B cell (primary cell): ENCODE data around the gene CDYL2. TPM values are rescaled to one million over a fixed set of nuclear protein-coding genes. Genes with fewer than 3 reads are reported as not detected.

Experiments
- ATAC-seq: fragments of 200-7000 bp; cut with Tn5 transposase; one replicate; pipeline ENCODE4 v1.10.0; 2021; ENCODE audit warnings: low read depth, mild to moderate bottlenecking, moderate number of reproducible peaks, moderate library complexity
- CTCF ChIA-PET: fragments of 350-600 bp; sonication (Branson Sonifier 250); formaldehyde crosslinking; loops from one replicate; lab custom pipeline; 2021; ENCODE audit warnings: antibody characterized with exemption, inconsistent platforms; lab: Charles Lee
- POLR2A ChIA-PET: fragments of 350-600 bp; sonication (Branson Sonifier 250); formaldehyde crosslinking; loops from one replicate; lab custom pipeline; 2021; ENCODE audit warnings: antibody characterized with exemption; lab: Charles Lee
- DNase-seq: peaks from one replicate; pipeline ENCODE4 v3.0.0; 2013
- H2AFZ ChIP-seq: 2 replicates; pipeline ENCODE4 v1.6.1; 2012; ENCODE audit warnings: mild to moderate bottlenecking, low read depth, low read length; ENCODE audit not compliant: insufficient read depth, poor library complexity, severe bottlenecking
- H3K27ac ChIP-seq, 2 donors: 1 replicate in 1 of 2; 2 replicates in 1 of 2; pipeline ENCODE4 v1.5.1; 2012 to 2013; ENCODE audit warnings: low read length in 2 of 2, mild to moderate bottlenecking in 2 of 2, moderate library complexity in 1 of 2
- H3K27me3 ChIP-seq, 4 experiments: fragments of 200-600 bp in 1 of 4; sonication (generic) in 1 of 4; replicated peaks in 1 of 4; 1 replicate in 2 of 4; 2 replicates in 2 of 4; pipeline versions ENCODE4 v1.6.1 to v1.7.0; 2013 to 2016; ENCODE audit warnings: low read length in 3 of 4, mild to moderate bottlenecking in 2 of 4, mixed read lengths in 1 of 4, moderate library complexity in 1 of 4; ENCODE audit not compliant: insufficient read depth in 4 of 4, control insufficient read depth in 3 of 4; ENCODE audit errors: control extremely low read depth in 1 of 4
- H3K36me3 ChIP-seq, 2 experiments: replicated peaks in 1 of 2; 1 replicate in 1 of 2; 2 replicates in 1 of 2; pipeline versions ENCODE4 v1.6.1 to v1.7.1; 2013; ENCODE audit warnings: low read length in 1 of 2; ENCODE audit not compliant: insufficient read depth in 2 of 2, control insufficient read depth in 1 of 2; ENCODE audit errors: control extremely low read depth in 1 of 2, extremely low read depth in 1 of 2
- H3K4me1 ChIP-seq, 2 donors: fragments of 200-600 bp in 1 of 2; sonication (generic) in 1 of 2; 1 replicate in 1 of 2; 2 replicates in 1 of 2; pipeline versions ENCODE4 v1.5.1 to v1.6.1; 2013 to 2017; ENCODE audit warnings: low read length in 2 of 2; ENCODE audit not compliant: control insufficient read depth in 2 of 2, insufficient read depth in 2 of 2
- H3K4me2 ChIP-seq: replicated peaks from 2 replicates; pipeline ENCODE3; 2012; ENCODE audit warnings: mild to moderate bottlenecking, low read depth, low read length; ENCODE audit not compliant: poor library complexity, severe bottlenecking
- H3K4me3 ChIP-seq, 5 experiments: fragments of 200-600 bp in 1 of 5; sonication (generic) in 1 of 5; 1 replicate in 3 of 5; 2 replicates in 2 of 5; pipeline versions ENCODE4 v1.5.1 to v1.7.0; 2011 to 2016; ENCODE audit warnings: low read length in 4 of 5, mild to moderate bottlenecking in 4 of 5, low read depth in 2 of 5, control low read depth in 1 of 5, moderate library complexity in 1 of 5; ENCODE audit not compliant: insufficient read depth in 1 of 5; ENCODE audit errors: control extremely low read depth in 1 of 5, extremely low read depth in 1 of 5
- H3K79me2 ChIP-seq: fragments of 200-600 bp; sonication (generic); one replicate; pipeline ENCODE4 v1.6.0; 2016; ENCODE audit warnings: low read length; ENCODE audit not compliant: control insufficient read depth, insufficient read depth
- H3K9ac ChIP-seq: fragments of 200-600 bp; sonication (generic); 2 replicates; pipeline ENCODE4 v1.6.1; 2017; ENCODE audit warnings: mild to moderate bottlenecking, low read length, moderate library complexity
- H3K9me3 ChIP-seq, 3 donors: one replicate each; pipeline versions ENCODE4 v1.6.1 to v1.7.1; 2013; ENCODE audit warnings: low read length in 2 of 3; ENCODE audit not compliant: control insufficient read depth in 2 of 3, insufficient read depth in 1 of 3; ENCODE audit errors: control extremely low read depth in 1 of 3
- H4K20me1 ChIP-seq: 2 replicates; pipeline ENCODE4 v1.6.0; 2012; ENCODE audit warnings: mild to moderate bottlenecking, low read length; ENCODE audit not compliant: insufficient read depth, control insufficient read depth, poor library complexity, severe bottlenecking
- H3K27ac Mint-ChIP-seq: one replicate; pipeline ENCODE4 v1.8.0; 2021; ENCODE audit warnings: mixed read lengths
- H3K27me3 Mint-ChIP-seq: one replicate; pipeline ENCODE4 v1.8.0; 2021; ENCODE audit warnings: mixed read lengths
- H3K4me1 Mint-ChIP-seq: one replicate; pipeline ENCODE4 v1.8.0; 2021; ENCODE audit warnings: mixed read lengths
- H3K4me3 Mint-ChIP-seq: one replicate; pipeline ENCODE4 v1.8.0; 2021; ENCODE audit warnings: mixed read lengths
- H3K9me3 Mint-ChIP-seq: one replicate; pipeline ENCODE4 v1.8.0; 2022; ENCODE audit warnings: mixed read lengths; ENCODE audit not compliant: insufficient read depth
- CTCF ChIP-seq: fragments of 200-600 bp; IDR thresholded peaks from one replicate; pipeline ENCODE4 v1.8.0; 2022; ENCODE audit warnings: antibody characterized with exemption, mild to moderate bottlenecking
- EZH2 ChIP-seq: IDR thresholded peaks from 2 replicates; pipeline ENCODE4 v1.6.1; 2012; ENCODE audit warnings: borderline replicate concordance, low read depth, mild to moderate bottlenecking, moderate library complexity, low read length; ENCODE audit not compliant: insufficient read depth, poor library complexity, severe bottlenecking
- WGBS: methylation state at CpG from one replicate; pipeline ENCODE4 v1.1.5; 2013; ENCODE audit warnings: missing lambda C conversion rate; ENCODE audit not compliant: insufficient coverage; 5-methylcytosine and 5-hydroxymethylcytosine counted together
- intact Hi-C: fragments of 100-400 bp; cut with micrococcal nuclease; formaldehyde crosslinking; loops from one replicate; pipeline ENCODE4 v1.10.0; 2022
- polyA plus RNA-seq: library from polyadenylated mRNA; depleted of rRNA; stranded (reverse); fragments of >200 nt; gene quantifications from 2 replicates; pipeline ENCODE4 v1.2.3, GENCODE V29; 2012
- total RNA-seq, 2 donors: library from RNA; stranded (reverse); fragments of 120-200 nt in 1 of 2; gene quantifications; 1 replicate in 1 of 2; 2 replicates in 1 of 2; pipeline versions ENCODE4 v1.2.3 to v1.2.4, GENCODE V29; 2013 to 2022

The CDYL2 gene
- total and polyA plus RNA-seq, 2 donors (not counting 1 experiment from before 2014, with no cell fraction given): 0.66 to 6.6 TPM

- Histone ChIP-seq H3K36me3 (no peaks in the 10 kb centered on the region), H3K4me3 (no peak overlapping the region), H3K4me1 (no peaks in the 10 kb centered on the region), H2AFZ (no peak overlapping the region), H4K20me1 (no peaks in the 10 kb centered on the region), H3K27me3 (no peaks in the 10 kb centered on the region), H3K9me3 (peaks cover 0 to 11% (median 0%) of the 10 kb centered on the region in 3 donors), H3K79me2 (no peaks in the 10 kb centered on the region), H3K27ac (no peak overlapping the region), H3K9ac (no peak overlapping the region), H3K4me2 (no peak overlapping the region)
- Mint-ChIP-seq H3K9me3 (peaks cover 8% of the 10 kb centered on the region), H3K4me3 (no peak overlapping the region), H3K27ac (no peak overlapping the region), H3K27me3 (no peaks in the 10 kb centered on the region), H3K4me1 (no peaks in the 10 kb centered on the region)
- ChIA-PET POLR2A (no interaction called here), CTCF (no interaction called here)
- ATAC-seq: no peak
- no peak for DNase-seq
- no peak for TF ChIP-seq CTCF
- TF ChIP-seq EZH2: no peak
- 95% methylated on average over 3 of the region's 3 CpGs for WGBS
- intact Hi-C loops: no loop called here
Observed at GRCh38 chr16:80640316-80640715, 164.1 kb downstream of the CDYL2 start.

GRCh38 chr16:80639636-80640035 lies 164.8 kb downstream of the CDYL2 start:
- TF ChIP-seq CTCF (no peak), EZH2 (no peak)
- no peak overlapping the region for H3K4me3 Mint-ChIP-seq
- Histone ChIP-seq H4K20me1 (no peaks in the 10 kb centered on the region), H3K27me3 (no peaks in the 10 kb centered on the region), H3K27ac (no peak overlapping the region), H3K4me3 (no peak overlapping the region), H3K79me2 (no peaks in the 10 kb centered on the region), H3K9me3 (peaks cover 0 to 11% (median 0%) of the 10 kb centered on the region in 3 donors), H3K9ac (no peak overlapping the region), H3K4me2 (no peak overlapping the region), H3K4me1 (no peaks in the 10 kb centered on the region), H3K36me3 (no peaks in the 10 kb centered on the region), H2AFZ (no peak overlapping the region)
- peaks cover 12% of the 10 kb centered on the region for H3K9me3 Mint-ChIP-seq
- intact Hi-C loops: no loop called here
- ATAC-seq (no peak), DNase-seq (no peak)
- no peaks in the 10 kb centered on the region for H3K4me1 Mint-ChIP-seq
- POLR2A ChIA-PET: no interaction called here
- CTCF ChIA-PET: no interaction called here
- no peak overlapping the region for H3K27ac Mint-ChIP-seq
- 100% methylated on average over 2 of the region's 6 CpGs for WGBS
- H3K27me3 Mint-ChIP-seq: no peaks in the 10 kb centered on the region
